Epithelial cell of prostate (primary cell): ENCODE measurements around the gene IFNB1.

ENCODE experiments used
- DNase-seq: peaks from one replicate; pipeline ENCODE4 v3.0.0-alpha.2; 2011; ENCODE audit warnings: low read depth, low spot score
- H3K27ac ChIP-seq: fragments of 450-650 bp; 2 replicates; pipeline ENCODE4 v1.5.1; 2017; ENCODE audit warnings: mild to moderate bottlenecking

Gene IFNB1

DNA sequence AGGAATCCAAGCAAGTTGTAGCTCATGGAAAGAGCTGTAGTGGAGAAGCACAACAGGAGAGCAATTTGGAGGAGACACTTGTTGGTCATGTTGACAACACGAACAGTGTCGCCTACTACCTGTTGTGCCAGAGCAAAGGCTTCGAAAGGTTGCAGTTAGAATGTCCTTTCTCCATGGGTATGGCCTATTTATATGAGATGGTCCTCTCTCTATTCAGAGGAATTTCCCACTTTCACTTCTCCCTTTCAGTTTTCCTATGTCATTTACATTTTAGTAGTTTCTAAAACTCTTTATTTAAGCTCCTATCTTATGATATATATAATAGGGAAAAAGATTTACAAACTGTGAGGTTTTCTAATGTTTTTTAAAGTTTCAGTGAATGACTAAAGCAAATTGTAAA, at the start of gene IFNB1:
Gene IFNB1 (minus strand): TSS at position 162 of the 400 bp plus-strand sequence. CDS start 73 bp downstream, at position 89.
- no peak within 1 kb of the TSS for H3K27ac ChIP-seq
- no peak for DNase-seq

DNA sequence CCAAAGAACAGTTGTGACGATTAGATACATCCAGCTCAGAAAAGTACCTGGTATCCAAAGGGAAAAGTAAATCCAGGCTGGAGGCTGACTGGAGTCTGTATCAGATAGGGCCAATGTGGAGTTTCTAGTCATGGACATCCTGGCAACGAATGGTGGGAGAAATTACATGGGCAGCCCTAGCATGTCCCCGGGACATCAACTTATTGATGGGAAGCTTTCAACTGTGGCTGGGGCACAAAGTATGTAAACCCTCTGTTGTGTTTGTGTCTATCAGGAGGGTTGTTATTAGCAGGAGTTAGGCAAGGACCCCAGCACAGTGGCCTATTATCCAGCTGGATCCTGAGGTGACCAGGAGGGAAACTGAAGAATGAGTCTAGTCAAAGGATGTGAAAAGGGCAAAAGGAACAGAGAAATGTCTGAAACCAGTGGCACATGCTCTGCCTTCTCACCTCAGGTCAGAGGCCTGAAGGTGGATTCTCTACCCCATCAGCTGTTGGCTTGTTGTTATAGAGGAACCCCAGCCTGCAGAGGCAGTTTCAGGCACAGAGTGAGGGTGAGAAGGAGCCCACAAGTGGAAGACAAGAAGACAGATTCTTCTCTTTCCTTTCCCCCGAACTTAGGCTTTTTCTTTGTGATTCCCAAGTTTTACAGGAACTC, 44.0 kb upstream of the IFNB1 start:
- DNase-seq = no peak
- H3K27ac ChIP-seq = no peak overlapping the region

DNA sequence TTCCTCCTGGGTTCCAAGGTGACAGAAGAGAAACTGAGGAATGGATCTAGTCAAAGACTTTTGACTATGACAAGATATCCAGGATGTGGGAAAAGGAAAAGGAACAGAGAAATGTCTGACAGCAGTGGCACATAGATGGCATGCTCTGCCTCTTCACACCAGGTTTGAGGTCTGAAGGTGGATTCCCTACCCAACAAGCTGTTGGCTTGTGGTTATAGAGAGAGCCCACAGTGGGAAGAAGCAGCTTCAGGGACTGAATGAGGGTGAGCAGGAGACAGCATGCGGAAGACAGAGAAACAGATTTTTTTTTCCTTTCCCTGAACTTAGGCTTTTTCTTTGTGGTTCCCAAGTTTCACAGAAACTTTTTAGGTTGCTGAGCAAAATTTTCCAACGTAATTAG, 43.3 kb upstream of the IFNB1 start:
- H3K27ac ChIP-seq = no peak overlapping the region
- DNase-seq = no peak

DNA sequence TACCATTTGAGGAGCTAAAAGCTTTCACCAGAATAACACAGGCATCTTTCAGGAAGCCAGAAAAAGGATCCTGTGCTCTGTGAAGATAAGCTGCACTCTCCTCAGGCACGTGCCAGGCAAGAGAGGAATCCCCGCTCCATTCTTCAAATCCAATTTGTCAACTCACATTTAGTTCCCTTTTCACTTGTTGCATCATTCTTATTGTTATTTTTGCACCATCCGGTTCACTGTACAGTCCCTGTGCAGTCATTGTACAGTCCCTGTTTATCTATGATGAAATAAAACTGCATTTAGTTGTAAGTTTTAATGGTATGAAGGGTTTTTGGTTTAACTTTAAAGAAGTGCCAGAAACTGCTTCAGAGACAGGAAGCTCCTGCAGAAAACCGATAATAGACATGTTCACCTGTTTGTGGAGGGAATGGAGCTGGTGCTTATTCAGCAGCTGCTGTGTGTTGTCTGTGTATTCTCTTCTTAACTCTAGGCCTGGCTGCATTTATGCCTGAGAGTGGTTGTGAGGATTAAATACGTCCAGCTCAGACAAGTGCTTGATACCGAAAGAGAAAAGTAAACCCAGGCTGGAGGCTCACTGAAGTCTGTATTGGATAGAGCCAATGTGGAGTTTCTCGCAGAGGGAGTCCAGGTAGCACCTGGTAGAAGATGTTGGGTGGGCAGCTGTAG, 41.5 kb upstream of the IFNB1 start:
- no peak overlapping the region for H3K27ac ChIP-seq
- DNase-seq = no peak

DNA sequence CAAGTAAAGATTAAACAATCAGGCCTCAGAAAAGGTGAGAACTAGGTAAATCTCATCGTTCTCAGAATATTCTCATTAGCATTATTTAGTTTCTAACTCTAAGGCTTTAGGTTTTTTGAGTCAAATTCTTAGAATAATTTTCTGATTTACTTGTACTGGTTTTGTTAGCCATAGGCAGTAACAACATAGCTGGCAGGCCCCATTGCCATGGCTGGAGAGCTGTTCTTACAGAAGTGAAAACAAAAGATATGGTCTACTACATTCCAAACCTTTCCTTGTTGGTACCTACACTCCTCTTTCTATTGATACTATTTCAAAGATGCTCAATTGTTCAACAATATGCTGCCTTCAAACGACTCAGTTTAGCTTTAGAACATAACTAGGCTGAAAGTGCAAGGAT, 36.6 kb upstream of the IFNB1 start:
- DNase-seq = no peak
- H3K27ac ChIP-seq = no peak overlapping the region

DNA sequence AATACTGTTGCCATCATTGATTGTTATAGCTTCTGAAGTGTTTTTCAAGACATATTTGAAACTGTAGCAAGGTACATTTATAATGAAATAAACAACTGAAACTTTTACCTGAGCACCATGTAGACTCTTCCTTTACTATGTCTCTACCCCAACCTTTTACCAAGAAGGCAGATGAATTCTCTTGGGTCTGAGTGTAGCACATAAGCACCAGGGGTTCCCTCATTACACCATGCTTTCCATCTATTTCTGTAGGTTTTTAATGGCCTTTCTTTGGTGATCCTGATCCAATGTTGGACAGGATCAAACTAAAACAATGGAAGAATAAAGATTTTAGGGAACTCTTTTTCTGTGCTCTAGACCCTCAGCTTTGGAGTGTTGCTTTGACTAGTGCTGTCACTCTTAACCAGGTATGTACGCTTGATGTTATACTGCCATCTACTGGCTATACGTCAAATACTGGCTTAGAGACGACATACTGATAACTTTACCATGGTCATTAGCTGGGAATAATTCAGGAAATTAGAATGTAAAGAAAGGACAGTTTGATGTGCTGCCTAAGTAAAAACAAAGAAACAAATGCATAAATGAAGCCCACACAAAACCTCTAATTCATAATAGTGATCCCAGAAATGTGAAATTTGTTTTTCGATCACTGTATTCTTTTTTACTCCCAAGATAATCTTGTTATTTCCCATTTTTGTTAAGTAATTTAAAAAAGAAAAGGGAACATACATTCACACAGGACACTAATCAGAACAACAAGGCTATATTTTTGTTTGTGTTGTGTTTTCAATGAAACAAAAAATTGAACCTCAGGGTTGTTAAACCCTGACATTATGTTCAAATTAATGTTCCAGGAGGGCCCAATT, 33.2 kb upstream of the IFNB1 start:
- no peak overlapping the region for H3K27ac ChIP-seq
- DNase-seq = peak; percentile 16

DNA sequence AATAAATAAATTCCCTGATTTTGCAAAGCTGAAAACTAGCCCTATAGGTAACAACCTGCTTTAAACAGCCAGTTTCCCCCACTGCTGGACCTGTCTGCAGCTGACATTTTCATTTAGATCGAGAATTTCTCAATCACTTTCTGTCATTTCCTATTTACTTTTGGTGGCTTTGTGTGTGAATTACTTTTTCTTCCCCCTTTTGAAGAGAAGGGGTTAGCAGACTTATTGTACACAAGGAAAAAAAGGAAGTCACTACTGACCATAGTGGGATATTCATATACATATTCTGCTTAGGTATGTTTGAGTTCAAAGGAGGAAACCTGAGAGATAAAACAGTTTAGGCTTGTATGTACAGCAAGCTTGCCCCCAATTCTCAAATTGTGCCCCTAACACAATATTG, 27.0 kb upstream of the IFNB1 start:
- H3K27ac ChIP-seq = no peak overlapping the region
- no peak for DNase-seq

DNA sequence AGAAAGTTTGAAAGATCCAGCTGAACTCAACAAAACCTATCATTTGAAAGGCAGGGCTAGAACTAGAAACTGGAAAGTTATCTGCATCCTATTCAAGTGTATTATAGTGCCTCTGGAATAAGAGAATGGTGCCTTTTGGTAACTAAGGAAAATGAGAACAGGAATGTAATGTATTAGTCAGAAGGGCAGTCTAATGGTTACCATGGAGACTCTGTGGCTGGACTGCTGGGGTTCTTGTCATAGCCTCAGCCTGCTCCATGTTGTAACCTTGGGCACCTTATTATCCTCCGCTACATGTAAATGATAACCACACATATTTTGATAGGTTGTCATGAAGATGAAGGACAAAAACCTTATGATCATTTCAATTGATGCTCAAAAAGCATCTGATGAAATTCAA, 24.6 kb upstream of the IFNB1 start:
- no peak overlapping the region for H3K27ac ChIP-seq
- no peak for DNase-seq

DNA sequence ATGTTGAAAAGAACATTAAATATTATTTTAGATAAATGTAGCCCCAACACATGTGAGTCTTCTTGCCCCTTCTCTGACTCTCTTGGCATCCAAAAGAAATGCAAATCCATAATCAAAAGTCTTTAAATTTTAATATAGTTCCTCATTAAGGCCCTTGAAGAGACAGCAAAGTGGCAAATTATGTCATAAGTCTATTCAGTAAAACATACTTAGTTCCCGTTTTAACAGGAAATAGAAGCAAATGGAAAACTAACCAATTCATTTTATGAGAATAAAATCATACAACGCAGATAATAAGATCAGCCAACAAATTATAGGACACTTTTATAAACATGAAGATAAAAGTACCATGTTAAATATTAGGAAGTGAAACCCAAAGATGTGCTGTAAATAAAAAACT, 20.1 kb upstream of the IFNB1 start:
- no peak for DNase-seq
- no peak overlapping the region for H3K27ac ChIP-seq

DNA sequence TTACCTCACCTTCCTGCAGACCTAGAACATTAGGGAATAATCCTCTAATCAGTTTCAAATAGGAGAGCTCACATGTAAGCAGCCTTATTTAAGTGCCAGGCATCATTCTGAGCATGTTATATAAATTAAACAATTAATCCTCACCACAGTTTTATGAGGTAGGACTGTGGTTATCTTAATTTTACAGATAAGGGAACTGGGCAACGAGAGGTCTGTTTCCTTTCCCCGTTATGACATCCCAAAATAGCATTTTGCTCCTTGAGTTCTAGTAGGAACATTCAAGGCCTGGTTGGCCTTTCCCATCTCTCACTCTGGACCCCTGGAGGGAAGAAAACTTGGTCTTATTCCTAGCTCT, 19.1 kb upstream of the IFNB1 start:
- DNase-seq = no peak
- peak overlapping the region; percentile 90 for H3K27ac ChIP-seq

DNA sequence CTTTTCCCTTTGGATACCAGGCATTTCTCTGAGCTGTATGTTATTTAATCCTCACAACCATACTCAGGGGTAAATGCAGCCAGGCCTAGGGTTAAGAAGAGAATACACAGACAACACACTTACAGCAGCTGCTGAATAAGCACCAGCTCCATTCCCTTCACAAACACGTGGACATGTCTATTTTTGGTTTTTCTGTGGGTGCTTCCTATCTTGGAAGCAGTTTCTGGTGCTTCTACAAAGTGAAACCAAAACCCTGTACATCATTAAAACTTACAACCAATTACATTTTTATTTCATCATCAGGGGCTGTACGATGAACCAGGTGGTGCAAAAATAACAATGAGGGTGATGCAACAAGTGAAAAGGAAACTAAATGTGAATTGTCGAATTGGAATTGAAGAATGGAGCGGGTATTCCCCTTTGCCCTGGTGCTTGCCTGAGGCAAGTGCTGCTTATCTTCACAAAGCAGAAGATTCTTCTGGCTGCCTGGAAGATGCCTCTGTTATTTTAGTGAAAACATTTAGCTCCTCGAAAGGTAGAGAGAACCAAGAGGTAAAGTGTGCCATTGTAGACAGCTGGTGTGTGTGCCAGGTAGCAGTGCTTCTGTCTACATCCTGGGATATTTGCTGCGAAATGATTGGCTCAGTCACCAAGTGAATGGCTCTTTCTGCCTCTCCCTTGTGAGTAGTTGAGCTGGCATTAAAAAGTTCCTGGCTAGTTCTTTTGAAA, 18.6 kb upstream of the IFNB1 start:
- peak; percentile 60 for DNase-seq
- H3K27ac ChIP-seq = peak overlapping the region; percentile 90

DNA sequence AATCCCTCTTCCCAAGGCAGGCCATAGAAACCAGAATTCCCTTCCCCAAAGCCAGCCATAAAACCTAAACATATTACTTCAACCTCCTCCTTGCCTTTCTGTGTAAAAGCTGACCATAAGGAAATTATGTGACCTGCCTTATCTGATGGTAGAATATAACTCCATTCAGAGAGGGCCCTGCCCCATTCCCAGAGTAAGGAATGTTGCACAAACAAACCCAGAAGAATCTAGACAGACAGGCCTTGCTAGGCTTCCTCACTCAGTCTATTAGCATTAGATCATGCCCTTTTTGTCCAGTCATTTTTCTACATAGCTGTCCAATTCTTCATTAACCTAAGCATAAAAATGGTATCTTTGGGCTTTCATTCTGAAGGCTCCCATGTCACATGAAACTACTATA, 17.8 kb upstream of the IFNB1 start:
- H3K27ac ChIP-seq = peak overlapping the region; percentile 90
- DNase-seq = no peak

DNA sequence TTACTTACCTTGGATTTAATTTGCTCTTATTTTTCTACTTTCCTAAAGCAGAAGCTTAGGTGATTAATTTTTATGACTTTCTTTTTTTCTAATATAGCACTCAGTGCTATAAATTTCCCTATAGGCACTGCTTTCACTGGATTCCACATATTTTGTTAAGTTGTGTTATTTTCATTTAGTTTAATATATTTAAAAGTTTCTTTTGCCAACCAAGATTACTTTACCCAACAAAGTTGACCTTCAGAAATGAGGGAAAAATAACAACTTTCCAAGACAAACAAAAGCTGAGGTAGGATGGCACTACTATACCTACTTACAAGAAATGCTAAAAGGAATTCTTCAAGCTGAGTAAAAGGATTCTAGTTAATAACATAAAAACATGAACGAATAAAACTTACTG, 8.8 kb upstream of the IFNB1 start:
- DNase-seq = no peak

DNA sequence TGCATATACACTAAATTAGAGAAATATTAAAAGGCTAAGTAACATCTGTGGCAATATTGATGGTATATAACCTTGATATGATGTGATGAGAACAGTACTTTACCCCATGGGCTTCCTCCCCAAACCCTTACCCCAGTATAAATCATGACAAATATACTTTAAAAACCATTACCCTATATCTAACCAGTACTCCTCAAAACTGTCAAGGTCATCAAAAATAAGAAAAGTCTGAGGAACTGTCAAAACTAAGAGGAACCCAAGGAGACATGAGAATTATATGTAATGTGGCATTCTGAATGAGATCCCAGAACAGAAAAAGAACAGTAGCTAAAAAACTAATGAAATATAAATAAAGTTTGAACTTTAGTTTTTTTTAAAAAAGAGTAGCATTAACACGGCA, 7.3 kb upstream of the IFNB1 start:
- H3K27ac ChIP-seq = no peak overlapping the region
- no peak for DNase-seq

More for the DNA sequence above, 8.8 kb upstream of the IFNB1 start:
- H3K27ac ChIP-seq = no peak overlapping the region

DNA sequence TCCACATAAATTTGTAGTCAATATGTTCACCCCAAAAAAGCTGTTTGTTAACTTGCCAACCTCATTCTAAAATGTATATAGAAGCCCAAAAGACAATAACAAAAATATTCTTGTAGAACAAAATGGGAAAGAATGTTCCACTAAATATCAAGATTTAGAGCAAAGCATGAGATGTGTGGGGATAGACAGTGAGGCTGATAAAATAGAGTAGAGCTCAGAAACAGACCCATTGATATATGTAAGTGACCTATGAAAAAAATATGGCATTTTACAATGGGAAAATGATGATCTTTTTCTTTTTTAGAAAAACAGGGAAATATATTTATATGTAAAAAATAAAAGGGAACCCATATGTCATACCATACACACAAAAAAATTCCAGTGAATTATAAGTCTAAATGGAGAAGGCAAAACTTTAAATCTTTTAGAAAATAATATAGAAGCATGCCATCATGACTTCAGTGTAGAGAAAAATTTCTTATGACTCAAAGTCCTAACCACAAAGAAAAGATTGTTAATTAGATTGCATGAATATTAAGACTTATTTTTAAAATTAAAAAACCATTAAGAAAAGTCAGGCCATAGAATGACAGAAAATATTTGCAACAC, 6.6 kb upstream of the IFNB1 start:
- H3K27ac ChIP-seq = no peak overlapping the region
- DNase-seq = no peak

DNA sequence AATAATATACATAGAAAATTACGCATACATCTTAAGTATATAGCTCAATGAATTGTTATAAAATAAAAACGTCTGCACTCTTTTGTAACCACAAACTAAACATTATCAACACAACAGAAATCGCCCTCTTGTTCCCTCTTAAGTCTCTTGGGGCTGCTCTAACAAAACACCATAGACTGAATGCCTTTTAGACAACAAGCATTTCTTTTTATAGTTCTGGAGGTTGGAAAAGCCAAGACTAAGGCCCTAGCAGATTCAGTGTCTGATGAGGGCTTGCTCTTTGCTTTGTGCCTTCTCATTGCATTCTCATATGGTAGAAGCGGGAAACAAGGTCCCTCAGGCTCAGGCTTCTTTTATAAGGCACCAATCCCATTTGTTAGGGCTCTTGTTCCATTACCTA, 4.9 kb upstream of the IFNB1 start:
- H3K27ac ChIP-seq = no peak overlapping the region
- DNase-seq = no peak

DNA sequence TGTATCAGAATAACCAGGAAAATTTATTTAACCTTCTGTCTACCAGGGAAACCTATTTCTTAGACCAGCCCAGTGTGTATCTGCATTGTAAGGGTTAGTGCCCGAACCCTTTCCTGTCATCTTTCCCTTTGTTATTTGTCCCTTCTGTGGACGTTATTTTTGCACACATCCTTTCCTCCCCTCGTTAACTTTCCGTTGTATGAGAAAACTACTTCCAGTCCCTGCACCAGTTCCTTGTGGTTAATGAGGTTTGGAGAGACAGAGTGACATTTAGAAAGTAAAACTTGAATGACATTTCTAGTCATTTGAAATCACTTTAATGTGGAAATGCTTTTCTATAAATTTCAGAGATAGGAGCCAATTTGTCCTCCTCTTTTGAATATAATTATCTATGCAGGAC, 4.3 kb upstream of the IFNB1 start:
- H3K27ac ChIP-seq = no peak overlapping the region
- no peak for DNase-seq

DNA sequence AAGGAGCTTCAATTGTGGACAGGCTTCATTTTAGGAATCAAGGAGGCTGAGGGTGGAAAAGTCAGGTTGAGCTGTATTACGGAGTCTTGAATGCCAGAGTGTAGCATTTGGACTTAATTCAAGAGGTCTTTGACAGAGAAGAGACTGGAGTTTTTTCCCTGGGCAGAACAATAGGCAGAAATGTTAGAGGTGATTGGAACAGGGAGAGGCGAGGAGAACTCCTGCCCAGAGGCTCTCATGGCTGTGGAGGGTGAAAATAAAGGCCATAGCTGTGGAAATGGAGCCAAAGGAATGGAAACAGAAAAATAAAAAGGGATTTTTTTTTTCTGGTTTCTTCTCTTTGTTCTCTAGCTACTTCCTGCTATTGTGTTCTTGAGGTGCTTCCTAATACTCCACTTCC, 3.7 kb upstream of the IFNB1 start:
- DNase-seq = no peak
- no peak overlapping the region for H3K27ac ChIP-seq

DNA sequence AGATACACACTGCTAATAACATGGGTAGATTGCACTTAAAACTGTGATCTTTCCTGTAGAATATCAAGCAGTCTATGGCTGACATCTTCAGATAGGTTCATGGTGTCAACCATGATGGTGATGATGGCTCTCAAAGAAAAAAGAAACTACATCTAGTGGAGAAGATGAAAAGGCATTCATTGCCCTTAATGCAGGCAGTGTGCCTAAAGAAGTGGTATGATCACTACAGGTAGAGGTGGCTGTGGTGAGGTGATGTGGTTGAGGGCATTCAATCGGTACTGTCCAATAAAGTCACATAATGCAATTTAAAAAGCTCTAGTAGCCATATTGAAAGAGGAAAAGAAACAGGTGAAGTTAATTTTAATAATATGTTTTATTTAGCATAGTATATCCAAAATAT, 3.1 kb upstream of the IFNB1 start:
- no peak overlapping the region for H3K27ac ChIP-seq
- no peak for DNase-seq

DNA sequence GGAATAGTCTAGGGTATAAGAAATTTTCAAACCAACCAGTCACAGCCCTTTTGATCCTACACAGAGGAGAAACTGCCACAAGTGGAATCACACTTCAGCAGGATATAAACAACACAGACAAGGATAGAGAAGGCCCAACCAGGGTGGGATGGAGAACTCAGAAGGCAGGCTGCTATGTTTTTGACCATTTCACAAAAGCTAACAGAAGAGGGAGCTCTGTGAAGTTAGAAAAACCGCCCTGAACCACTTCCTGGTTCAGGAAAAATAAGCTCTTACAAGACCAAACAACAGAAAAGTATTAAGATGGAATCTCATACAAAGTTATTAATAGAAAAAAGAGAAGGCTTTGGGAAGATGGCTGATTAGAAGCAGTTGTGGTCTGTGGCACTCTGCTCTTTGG, 960 bp upstream of the IFNB1 start:
- no peak for DNase-seq
- H3K27ac ChIP-seq = no peak overlapping the region
